ENCODE results near the gene PPIP5K1.

The PPIP5K1 gene

DNA sequence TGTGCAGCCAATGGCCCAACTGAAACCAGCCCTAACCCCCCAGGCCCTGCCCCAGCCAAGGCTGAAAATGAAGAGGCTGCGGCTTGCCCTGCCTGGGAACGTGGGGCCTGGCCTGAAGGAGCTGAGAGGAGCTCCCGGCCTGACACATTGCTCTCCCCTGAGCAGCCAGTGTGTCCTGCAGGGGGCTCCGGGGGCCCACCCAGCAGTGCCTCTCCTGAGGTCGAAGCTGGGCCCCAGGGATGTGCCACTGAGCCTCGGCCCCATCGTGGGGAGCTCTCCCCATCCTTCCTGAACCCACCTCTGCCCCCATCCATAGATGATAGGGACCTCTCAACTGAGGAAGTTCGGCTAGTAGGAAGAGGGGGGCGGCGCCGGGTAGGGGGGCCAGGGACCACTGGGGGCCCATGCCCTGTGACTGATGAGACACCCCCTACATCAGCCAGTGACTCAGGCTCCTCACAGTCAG, 61.4 kb downstream of the PPIP5K1 start:
- H3K27me3 ChIP-seq (ENCODE audit: insufficient read depth, poor library complexity, severe bottlenecking) = no peaks in the 10 kb centered on the region
- H3K4me3 ChIP-seq (replicated peaks; ENCODE audit: insufficient read depth, low read length) = no peak overlapping the region
- TF ChIP-seq GABPA (IDR thresholded peaks at IDR 0.05; ENCODE audit: low read depth) (no peak), POLR2AphosphoS5 (IDR thresholded peaks at IDR 0.05; ENCODE audit: low read depth) (no peak), SPI1 (IDR thresholded peaks at IDR 0.05; ENCODE audit: borderline replicate concordance, low read depth) (no peak)
- TF ChIP-seq, protein P1, sequence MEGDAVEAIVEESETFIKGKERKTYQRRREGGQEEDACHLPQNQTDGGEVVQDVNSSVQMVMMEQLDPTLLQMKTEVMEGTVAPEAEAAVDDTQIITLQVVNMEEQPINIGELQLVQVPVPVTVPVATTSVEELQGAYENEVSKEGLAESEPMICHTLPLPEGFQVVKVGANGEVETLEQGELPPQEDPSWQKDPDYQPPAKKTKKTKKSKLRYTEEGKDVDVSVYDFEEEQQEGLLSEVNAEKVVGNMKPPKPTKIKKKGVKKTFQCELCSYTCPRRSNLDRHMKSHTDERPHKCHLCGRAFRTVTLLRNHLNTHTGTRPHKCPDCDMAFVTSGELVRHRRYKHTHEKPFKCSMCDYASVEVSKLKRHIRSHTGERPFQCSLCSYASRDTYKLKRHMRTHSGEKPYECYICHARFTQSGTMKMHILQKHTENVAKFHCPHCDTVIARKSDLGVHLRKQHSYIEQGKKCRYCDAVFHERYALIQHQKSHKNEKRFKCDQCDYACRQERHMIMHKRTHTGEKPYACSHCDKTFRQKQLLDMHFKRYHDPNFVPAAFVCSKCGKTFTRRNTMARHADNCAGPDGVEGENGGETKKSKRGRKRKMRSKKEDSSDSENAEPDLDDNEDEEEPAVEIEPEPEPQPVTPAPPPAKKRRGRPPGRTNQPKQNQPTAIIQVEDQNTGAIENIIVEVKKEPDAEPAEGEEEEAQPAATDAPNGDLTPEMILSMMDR (IDR thresholded peaks at IDR 0.05; ENCODE audit: insufficient read depth, low read length) = no peak
- TF ChIP-seq, protein P2, sequence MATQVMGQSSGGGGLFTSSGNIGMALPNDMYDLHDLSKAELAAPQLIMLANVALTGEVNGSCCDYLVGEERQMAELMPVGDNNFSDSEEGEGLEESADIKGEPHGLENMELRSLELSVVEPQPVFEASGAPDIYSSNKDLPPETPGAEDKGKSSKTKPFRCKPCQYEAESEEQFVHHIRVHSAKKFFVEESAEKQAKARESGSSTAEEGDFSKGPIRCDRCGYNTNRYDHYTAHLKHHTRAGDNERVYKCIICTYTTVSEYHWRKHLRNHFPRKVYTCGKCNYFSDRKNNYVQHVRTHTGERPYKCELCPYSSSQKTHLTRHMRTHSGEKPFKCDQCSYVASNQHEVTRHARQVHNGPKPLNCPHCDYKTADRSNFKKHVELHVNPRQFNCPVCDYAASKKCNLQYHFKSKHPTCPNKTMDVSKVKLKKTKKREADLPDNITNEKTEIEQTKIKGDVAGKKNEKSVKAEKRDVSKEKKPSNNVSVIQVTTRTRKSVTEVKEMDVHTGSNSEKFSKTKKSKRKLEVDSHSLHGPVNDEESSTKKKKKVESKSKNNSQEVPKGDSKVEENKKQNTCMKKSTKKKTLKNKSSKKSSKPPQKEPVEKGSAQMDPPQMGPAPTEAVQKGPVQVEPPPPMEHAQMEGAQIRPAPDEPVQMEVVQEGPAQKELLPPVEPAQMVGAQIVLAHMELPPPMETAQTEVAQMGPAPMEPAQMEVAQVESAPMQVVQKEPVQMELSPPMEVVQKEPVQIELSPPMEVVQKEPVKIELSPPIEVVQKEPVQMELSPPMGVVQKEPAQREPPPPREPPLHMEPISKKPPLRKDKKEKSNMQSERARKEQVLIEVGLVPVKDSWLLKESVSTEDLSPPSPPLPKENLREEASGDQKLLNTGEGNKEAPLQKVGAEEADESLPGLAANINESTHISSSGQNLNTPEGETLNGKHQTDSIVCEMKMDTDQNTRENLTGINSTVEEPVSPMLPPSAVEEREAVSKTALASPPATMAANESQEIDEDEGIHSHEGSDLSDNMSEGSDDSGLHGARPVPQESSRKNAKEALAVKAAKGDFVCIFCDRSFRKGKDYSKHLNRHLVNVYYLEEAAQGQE (IDR thresholded peaks at IDR 0.05; ENCODE audit: insufficient replicate concordance, low read depth) = no peak
- no peak for DNase-seq (ENCODE audit: low read depth in 1 of 2, low spot score in 1 of 2)
- H3K27ac ChIP-seq (replicated peaks) = no peak overlapping the region

DNA sequence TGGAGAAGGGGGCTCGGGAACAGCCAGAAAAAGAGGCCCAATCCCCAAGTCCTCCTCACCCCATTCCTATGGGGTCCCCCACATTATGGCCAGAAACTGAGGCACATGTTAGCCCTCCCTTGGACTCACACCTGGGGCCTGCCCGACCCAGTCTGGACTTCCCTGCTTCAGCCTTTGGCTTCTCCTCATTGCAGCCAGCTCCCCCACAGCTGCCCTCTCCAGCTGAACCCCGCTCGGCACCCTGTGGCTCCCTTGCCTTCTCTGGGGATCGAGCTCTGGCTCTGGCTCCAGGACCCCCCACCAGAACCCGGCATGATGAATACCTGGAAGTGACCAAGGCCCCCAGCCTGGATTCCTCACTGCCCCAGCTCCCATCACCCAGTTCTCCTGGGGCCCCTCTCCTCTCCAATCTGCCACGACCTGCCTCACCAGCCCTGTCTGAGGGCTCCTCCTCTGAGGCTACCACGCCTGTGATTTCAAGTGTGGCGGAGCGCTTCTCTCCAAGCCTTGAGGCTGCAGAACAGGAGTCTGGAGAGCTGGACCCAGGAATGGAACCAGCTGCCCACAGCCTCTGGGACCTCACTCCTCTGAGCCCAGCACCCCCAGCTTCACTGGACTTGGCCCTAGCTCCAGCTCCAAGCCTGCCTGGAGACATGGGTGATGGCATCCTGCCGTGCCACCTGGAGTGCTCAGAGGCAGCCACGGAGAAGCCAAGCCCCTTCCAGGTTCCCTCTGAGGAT, 62.0 kb downstream of the PPIP5K1 start:
- H3K27ac ChIP-seq (replicated peaks) = no peak overlapping the region
- TF ChIP-seq GABPA (IDR thresholded peaks at IDR 0.05; ENCODE audit: low read depth) (no peak), POLR2AphosphoS5 (IDR thresholded peaks at IDR 0.05; ENCODE audit: low read depth) (no peak), SPI1 (IDR thresholded peaks at IDR 0.05; ENCODE audit: borderline replicate concordance, low read depth) (no peak)
- TF ChIP-seq, protein P2 (IDR thresholded peaks at IDR 0.05; ENCODE audit: insufficient replicate concordance, low read depth) = no peak
- TF ChIP-seq, protein P1 (IDR thresholded peaks at IDR 0.05; ENCODE audit: insufficient read depth, low read length) = no peak
- H3K4me3 ChIP-seq (replicated peaks; ENCODE audit: insufficient read depth, low read length) = no peak overlapping the region
- no peak for DNase-seq (ENCODE audit: low read depth in 1 of 2, low spot score in 1 of 2)
- no peaks in the 10 kb centered on the region for H3K27me3 ChIP-seq (ENCODE audit: insufficient read depth, poor library complexity, severe bottlenecking)

DNA sequence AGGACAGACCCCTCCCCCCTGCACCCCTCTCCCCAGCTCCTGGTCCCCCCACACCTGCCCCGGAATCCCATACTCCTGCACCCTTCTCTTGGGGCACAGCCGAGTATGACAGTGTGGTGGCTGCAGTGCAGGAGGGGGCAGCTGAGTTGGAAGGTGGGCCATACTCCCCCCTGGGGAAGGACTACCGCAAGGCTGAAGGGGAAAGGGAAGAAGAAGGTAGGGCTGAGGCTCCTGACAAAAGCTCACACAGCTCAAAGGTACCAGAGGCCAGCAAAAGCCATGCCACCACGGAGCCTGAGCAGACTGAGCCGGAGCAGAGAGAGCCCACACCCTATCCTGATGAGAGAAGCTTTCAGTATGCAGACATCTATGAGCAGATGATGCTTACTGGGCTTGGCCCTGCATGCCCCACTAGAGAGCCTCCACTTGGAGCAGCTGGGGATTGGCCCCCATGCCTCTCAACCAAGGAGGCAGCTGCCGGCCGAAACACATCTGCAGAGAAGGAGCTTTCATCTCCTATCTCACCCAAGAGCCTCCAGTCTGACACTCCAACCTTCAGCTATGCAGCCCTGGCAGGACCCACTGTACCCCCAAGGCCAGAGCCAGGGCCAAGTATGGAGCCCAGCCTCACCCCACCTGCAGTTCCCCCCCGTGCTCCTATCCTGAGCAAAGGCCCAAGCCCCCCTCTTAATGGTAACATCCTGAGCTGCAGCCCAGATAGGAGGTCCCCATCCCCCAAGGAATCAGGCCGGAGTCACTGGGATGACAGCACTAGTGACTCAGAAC, 62.8 kb downstream of the PPIP5K1 start:
- Histone ChIP-seq H3K27ac (replicated peaks) (no peak overlapping the region), H3K27me3 (ENCODE audit: insufficient read depth, poor library complexity, severe bottlenecking) (no peaks in the 10 kb centered on the region), H3K4me3 (replicated peaks; ENCODE audit: insufficient read depth, low read length) (no peak overlapping the region)
- TF ChIP-seq, protein P1 (IDR thresholded peaks at IDR 0.05; ENCODE audit: insufficient read depth, low read length) = no peak
- no peak for TF ChIP-seq SPI1 (IDR thresholded peaks at IDR 0.05; ENCODE audit: borderline replicate concordance, low read depth)
- TF ChIP-seq, protein P2 (IDR thresholded peaks at IDR 0.05; ENCODE audit: insufficient replicate concordance, low read depth) = no peak
- TF ChIP-seq GABPA (IDR thresholded peaks at IDR 0.05; ENCODE audit: low read depth) = no peak
- no peak for TF ChIP-seq POLR2AphosphoS5 (IDR thresholded peaks at IDR 0.05; ENCODE audit: low read depth)
- DNase-seq (ENCODE audit: low read depth in 1 of 2, low spot score in 1 of 2) = no peak

Measured in HL-60 (cell line).